H1 (cell line): ENCODE results near the gene XPO6. TPM values are rescaled to one million over a fixed set of nuclear protein-coding genes. Genes with fewer than 3 reads are reported as not detected.

Experiments
- FOSL1 ChIP-seq: IDR thresholded peaks from 2 replicates; pipeline ENCODE4 v1.6.1; 2011; ENCODE audit warnings: mild to moderate bottlenecking, low read depth, low read length, moderate library complexity; ENCODE audit not compliant: insufficient read depth
- JUN ChIP-seq: IDR thresholded peaks from 2 replicates; pipeline ENCODE4 v1.6.1; 2011; ENCODE audit warnings: low read depth, mild to moderate bottlenecking, improper control_type of control experiment, low read length
- KDM4A ChIP-seq: IDR thresholded peaks from one replicate; pipeline ENCODE4 v1.7.1; 2012; ENCODE audit warnings: low read depth, mild to moderate bottlenecking, moderate library complexity, low read length, inconsistent platforms; ENCODE audit not compliant: severe bottlenecking
- POU5F1 ChIP-seq: IDR thresholded peaks from 2 replicates; pipeline ENCODE4 v1.6.1; 2011; ENCODE audit warnings: low read depth, mild to moderate bottlenecking, low read length, moderate library complexity
- RFX5 ChIP-seq: IDR thresholded peaks from 2 replicates; pipeline ENCODE4 v1.6.1; 2011; ENCODE audit warnings: low read depth, low read length, improper control_type of control experiment, borderline replicate concordance
- RXRA ChIP-seq: IDR thresholded peaks from 2 replicates; pipeline ENCODE4 v1.6.1; 2011; ENCODE audit warnings: low read depth, mild to moderate bottlenecking, low read length, moderate library complexity; ENCODE audit not compliant: insufficient read depth
- SRF ChIP-seq: IDR thresholded peaks from 2 replicates; pipeline ENCODE4 v1.6.1; 2011; ENCODE audit warnings: mild to moderate bottlenecking, low read depth, low read length, moderate library complexity
- TCF12 ChIP-seq: IDR thresholded peaks from 2 replicates; pipeline ENCODE4 v1.6.1; 2011; ENCODE audit warnings: low read depth, mild to moderate bottlenecking, low read length
- YY1 ChIP-seq: IDR thresholded peaks from 2 replicates; pipeline ENCODE4 v1.6.1; 2011; ENCODE audit warnings: low read depth, mild to moderate bottlenecking, low read length
- polyA plus RNA-seq, 7 experiments: library from polyadenylated mRNA; depleted of rRNA in 3 of 7; stranded (reverse) in 5 of 7; unstranded in 2 of 7; fragments of >200 nt in 5 of 7; fragments of 200-250 nt in 2 of 7; gene quantifications; 1 replicate in 5 of 7; 2 replicates in 1 of 7; 4 replicates in 1 of 7; pipeline versions ENCODE4 v1.2.1 to v1.2.3, GENCODE V29; 2011 to 2013; ENCODE audit warnings: missing spikeins in 2 of 7, mixed read lengths in 2 of 7
- total RNA-seq: library from RNA; stranded (reverse); fragmentation: NEBNext Ultra II Directional; extraction: Animal tissue kit (Norgen Biotek cat#: 25700); gene quantifications from 2 replicates; pipeline ENCODE4 v1.2.1, GENCODE V29; 2021
- TF ChIP-seq, protein P1 (sequence below): fragments of 300-600 bp; sonication (generic); IDR thresholded peaks from 2 replicates; pipeline ENCODE4 v1.7.1; 2012; ENCODE audit warnings: low read length, moderate library complexity, mild to moderate bottlenecking, inconsistent platforms; ENCODE audit not compliant: insufficient replicate concordance
- TF ChIP-seq, protein P2 (sequence below): IDR thresholded peaks from 2 replicates; pipeline ENCODE4 v1.6.1; 2012; ENCODE audit warnings: low read length, inconsistent platforms

XPO6 gene
- total and polyA plus RNA-seq, 2 of the 8 experiments (the other 6 are each of a cell fraction or from before 2014, with no cell fraction given), result 152 to 254 TPM

GRCh38 chr16:28207399-28207798 lies 4.4 kb downstream of the XPO6 start (continued):
- TF ChIP-seq, protein P1, sequence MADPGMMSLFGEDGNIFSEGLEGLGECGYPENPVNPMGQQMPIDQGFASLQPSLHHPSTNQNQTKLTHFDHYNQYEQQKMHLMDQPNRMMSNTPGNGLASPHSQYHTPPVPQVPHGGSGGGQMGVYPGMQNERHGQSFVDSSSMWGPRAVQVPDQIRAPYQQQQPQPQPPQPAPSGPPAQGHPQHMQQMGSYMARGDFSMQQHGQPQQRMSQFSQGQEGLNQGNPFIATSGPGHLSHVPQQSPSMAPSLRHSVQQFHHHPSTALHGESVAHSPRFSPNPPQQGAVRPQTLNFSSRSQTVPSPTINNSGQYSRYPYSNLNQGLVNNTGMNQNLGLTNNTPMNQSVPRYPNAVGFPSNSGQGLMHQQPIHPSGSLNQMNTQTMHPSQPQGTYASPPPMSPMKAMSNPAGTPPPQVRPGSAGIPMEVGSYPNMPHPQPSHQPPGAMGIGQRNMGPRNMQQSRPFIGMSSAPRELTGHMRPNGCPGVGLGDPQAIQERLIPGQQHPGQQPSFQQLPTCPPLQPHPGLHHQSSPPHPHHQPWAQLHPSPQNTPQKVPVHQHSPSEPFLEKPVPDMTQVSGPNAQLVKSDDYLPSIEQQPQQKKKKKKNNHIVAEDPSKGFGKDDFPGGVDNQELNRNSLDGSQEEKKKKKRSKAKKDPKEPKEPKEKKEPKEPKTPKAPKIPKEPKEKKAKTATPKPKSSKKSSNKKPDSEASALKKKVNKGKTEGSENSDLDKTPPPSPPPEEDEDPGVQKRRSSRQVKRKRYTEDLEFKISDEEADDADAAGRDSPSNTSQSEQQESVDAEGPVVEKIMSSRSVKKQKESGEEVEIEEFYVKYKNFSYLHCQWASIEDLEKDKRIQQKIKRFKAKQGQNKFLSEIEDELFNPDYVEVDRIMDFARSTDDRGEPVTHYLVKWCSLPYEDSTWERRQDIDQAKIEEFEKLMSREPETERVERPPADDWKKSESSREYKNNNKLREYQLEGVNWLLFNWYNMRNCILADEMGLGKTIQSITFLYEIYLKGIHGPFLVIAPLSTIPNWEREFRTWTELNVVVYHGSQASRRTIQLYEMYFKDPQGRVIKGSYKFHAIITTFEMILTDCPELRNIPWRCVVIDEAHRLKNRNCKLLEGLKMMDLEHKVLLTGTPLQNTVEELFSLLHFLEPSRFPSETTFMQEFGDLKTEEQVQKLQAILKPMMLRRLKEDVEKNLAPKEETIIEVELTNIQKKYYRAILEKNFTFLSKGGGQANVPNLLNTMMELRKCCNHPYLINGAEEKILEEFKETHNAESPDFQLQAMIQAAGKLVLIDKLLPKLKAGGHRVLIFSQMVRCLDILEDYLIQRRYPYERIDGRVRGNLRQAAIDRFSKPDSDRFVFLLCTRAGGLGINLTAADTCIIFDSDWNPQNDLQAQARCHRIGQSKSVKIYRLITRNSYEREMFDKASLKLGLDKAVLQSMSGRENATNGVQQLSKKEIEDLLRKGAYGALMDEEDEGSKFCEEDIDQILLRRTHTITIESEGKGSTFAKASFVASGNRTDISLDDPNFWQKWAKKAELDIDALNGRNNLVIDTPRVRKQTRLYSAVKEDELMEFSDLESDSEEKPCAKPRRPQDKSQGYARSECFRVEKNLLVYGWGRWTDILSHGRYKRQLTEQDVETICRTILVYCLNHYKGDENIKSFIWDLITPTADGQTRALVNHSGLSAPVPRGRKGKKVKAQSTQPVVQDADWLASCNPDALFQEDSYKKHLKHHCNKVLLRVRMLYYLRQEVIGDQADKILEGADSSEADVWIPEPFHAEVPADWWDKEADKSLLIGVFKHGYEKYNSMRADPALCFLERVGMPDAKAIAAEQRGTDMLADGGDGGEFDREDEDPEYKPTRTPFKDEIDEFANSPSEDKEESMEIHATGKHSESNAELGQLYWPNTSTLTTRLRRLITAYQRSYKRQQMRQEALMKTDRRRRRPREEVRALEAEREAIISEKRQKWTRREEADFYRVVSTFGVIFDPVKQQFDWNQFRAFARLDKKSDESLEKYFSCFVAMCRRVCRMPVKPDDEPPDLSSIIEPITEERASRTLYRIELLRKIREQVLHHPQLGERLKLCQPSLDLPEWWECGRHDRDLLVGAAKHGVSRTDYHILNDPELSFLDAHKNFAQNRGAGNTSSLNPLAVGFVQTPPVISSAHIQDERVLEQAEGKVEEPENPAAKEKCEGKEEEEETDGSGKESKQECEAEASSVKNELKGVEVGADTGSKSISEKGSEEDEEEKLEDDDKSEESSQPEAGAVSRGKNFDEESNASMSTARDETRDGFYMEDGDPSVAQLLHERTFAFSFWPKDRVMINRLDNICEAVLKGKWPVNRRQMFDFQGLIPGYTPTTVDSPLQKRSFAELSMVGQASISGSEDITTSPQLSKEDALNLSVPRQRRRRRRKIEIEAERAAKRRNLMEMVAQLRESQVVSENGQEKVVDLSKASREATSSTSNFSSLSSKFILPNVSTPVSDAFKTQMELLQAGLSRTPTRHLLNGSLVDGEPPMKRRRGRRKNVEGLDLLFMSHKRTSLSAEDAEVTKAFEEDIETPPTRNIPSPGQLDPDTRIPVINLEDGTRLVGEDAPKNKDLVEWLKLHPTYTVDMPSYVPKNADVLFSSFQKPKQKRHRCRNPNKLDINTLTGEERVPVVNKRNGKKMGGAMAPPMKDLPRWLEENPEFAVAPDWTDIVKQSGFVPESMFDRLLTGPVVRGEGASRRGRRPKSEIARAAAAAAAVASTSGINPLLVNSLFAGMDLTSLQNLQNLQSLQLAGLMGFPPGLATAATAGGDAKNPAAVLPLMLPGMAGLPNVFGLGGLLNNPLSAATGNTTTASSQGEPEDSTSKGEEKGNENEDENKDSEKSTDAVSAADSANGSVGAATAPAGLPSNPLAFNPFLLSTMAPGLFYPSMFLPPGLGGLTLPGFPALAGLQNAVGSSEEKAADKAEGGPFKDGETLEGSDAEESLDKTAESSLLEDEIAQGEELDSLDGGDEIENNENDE, result no peak
- no peak for TF ChIP-seq YY1
- no peak for TF ChIP-seq SRF
- no peak for TF ChIP-seq FOSL1
- TF ChIP-seq POU5F1, result no peak
- TF ChIP-seq JUN, result no peak
- TF ChIP-seq TCF12, result no peak
- TF ChIP-seq, protein P2, sequence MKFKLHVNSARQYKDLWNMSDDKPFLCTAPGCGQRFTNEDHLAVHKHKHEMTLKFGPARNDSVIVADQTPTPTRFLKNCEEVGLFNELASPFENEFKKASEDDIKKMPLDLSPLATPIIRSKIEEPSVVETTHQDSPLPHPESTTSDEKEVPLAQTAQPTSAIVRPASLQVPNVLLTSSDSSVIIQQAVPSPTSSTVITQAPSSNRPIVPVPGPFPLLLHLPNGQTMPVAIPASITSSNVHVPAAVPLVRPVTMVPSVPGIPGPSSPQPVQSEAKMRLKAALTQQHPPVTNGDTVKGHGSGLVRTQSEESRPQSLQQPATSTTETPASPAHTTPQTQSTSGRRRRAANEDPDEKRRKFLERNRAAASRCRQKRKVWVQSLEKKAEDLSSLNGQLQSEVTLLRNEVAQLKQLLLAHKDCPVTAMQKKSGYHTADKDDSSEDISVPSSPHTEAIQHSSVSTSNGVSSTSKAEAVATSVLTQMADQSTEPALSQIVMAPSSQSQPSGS, result no peak
- TF ChIP-seq KDM4A, result no peak
- no peak for TF ChIP-seq RFX5
- TF ChIP-seq RXRA, result no peak
